Endothelial cell of umbilical vein (primary cell): ENCODE results near the gene ADAM22.

Source experiments
- CTCF ChIP-seq, 2 donors: IDR thresholded peaks; 1 replicate in 1 of 2; 2 replicates in 1 of 2; pipeline ENCODE4 v1.5.1; 2011; ENCODE audit warnings: low read length in 2 of 2, mild to moderate bottlenecking in 2 of 2, moderate library complexity in 2 of 2, control low read depth in 1 of 2, inconsistent platforms in 1 of 2, low read depth in 1 of 2; ENCODE audit not compliant: insufficient read depth in 1 of 2; ENCODE audit errors: extremely low read depth in 1 of 2
- EZH2 ChIP-seq: IDR thresholded peaks from 2 replicates; pipeline ENCODE4 v1.6.1; 2012; ENCODE audit warnings: borderline replicate concordance, low read depth, mild to moderate bottlenecking, moderate library complexity, low read length, inconsistent platforms; ENCODE audit not compliant: severe bottlenecking
- JUN ChIP-seq: IDR thresholded peaks from 2 replicates; pipeline ENCODE4 v1.6.1; 2011; ENCODE audit warnings: borderline replicate concordance, low read depth; ENCODE audit not compliant: insufficient read length, insufficient read depth
- MAX ChIP-seq: IDR thresholded peaks from 2 replicates; pipeline ENCODE4 v1.6.1; 2011; ENCODE audit not compliant: insufficient read depth, insufficient read length
- POLR2A ChIP-seq: IDR thresholded peaks from 2 replicates; pipeline ENCODE4 v1.6.1; 2012; ENCODE audit warnings: low read depth, mild to moderate bottlenecking, control low read depth, low read length

DNA sequence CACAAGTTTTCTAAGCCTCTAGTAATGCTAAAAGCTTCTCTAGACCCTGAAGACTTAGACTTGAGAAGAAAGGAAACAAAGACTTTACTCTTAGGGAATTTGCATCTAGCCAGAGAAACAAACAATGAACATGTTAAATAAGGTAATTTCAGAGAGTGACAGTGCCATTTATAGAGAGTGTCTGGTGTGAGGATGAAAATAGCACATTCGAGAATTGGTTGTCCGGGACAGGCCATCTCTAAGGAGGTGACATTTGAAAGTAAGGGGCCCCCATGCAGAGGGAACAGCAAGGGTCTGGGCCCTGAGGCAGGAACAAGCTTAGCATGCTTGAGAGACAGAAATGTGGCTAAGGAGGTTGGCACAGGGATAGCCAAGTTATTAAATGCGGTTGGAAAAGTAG lies 48.1 kb downstream of the ADAM22 start:
- TF ChIP-seq EZH2, result no peak
- TF ChIP-seq JUN, result no peak
- TF ChIP-seq CTCF (IDR thresholded peaks at IDR 0.05; ENCODE audit: extremely low read depth in 1 of 2, insufficient read depth in 1 of 2, low read depth in 1 of 2, low read length in 2 of 2), result no peak
- TF ChIP-seq POLR2A, result no peak
- no peak for TF ChIP-seq MAX
